A549 (cell line): ENCODE results near the gene ACTN1.

Source experiments
- CHD4 ChIP-seq: fragments of 200-600 bp; sonication (generic); IDR thresholded peaks from 2 replicates; pipeline ENCODE4 v1.6.1; 2016; ENCODE audit warnings: antibody characterized with exemption, mild to moderate bottlenecking, borderline replicate concordance
- POLR2A ChIP-seq: IDR thresholded peaks from 2 replicates; pipeline ENCODE4 v1.6.1; 2012; ENCODE audit warnings: mild to moderate bottlenecking, low read length
- TF ChIP-seq, protein P1 (sequence below): fragments of >200 bp; sonication (Bioruptor Twin); formaldehyde crosslinking; IDR thresholded peaks from 3 replicates; pipeline ENCODE4 v1.5.1; 2016

DNA sequence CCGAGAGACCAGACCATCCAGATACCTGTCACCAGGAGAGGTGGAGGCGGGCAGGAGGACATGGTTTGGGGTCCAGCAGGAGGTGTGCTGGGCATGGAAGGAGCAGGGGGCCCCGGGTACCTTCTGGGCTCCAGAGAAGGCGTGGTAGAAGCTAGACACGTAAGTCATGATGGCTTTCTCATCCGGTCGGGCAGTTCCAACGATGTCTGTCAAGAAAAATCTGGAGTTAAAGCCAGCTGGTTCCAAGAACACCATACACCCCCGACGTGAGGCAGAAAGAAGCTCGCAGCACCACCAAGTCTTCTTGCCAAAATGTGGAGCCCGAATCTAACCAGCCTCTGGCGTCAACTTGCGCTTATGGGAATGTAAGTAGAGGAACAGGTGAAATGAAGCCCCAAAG is 76.7 kb downstream of the ACTN1 start:
- no peak for TF ChIP-seq POLR2A
- TF ChIP-seq, protein P1, sequence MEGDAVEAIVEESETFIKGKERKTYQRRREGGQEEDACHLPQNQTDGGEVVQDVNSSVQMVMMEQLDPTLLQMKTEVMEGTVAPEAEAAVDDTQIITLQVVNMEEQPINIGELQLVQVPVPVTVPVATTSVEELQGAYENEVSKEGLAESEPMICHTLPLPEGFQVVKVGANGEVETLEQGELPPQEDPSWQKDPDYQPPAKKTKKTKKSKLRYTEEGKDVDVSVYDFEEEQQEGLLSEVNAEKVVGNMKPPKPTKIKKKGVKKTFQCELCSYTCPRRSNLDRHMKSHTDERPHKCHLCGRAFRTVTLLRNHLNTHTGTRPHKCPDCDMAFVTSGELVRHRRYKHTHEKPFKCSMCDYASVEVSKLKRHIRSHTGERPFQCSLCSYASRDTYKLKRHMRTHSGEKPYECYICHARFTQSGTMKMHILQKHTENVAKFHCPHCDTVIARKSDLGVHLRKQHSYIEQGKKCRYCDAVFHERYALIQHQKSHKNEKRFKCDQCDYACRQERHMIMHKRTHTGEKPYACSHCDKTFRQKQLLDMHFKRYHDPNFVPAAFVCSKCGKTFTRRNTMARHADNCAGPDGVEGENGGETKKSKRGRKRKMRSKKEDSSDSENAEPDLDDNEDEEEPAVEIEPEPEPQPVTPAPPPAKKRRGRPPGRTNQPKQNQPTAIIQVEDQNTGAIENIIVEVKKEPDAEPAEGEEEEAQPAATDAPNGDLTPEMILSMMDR: no peak
- no peak for TF ChIP-seq CHD4
